B cell (primary cell): ENCODE measurements around the gene HMBS. TPM values are rescaled to one million over a fixed set of nuclear protein-coding genes. Genes with fewer than 3 reads are reported as not detected.
A peak's percentile ranks its signal among the peaks of the same experiment; 100 is the strongest.

Experiments used
- ATAC-seq: fragments of 200-7000 bp; cut with Tn5 transposase; one replicate; pipeline ENCODE4 v1.10.0; 2021; ENCODE audit warnings: low read depth, mild to moderate bottlenecking, moderate number of reproducible peaks, moderate library complexity
- CTCF ChIA-PET: fragments of 350-600 bp; sonication (Branson Sonifier 250); formaldehyde crosslinking; loops from one replicate; lab custom pipeline; 2021; ENCODE audit warnings: antibody characterized with exemption, inconsistent platforms; lab: Charles Lee
- POLR2A ChIA-PET: fragments of 350-600 bp; sonication (Branson Sonifier 250); formaldehyde crosslinking; loops from one replicate; lab custom pipeline; 2021; ENCODE audit warnings: antibody characterized with exemption; lab: Charles Lee
- DNase-seq: peaks from one replicate; pipeline ENCODE4 v3.0.0; 2013
- H2AFZ ChIP-seq: 2 replicates; pipeline ENCODE4 v1.6.1; 2012; ENCODE audit warnings: mild to moderate bottlenecking, low read depth, low read length; ENCODE audit not compliant: insufficient read depth, poor library complexity, severe bottlenecking
- H3K27ac ChIP-seq, 2 donors: 1 replicate in 1 of 2; 2 replicates in 1 of 2; pipeline ENCODE4 v1.5.1; 2012 to 2013; ENCODE audit warnings: low read length in 2 of 2, mild to moderate bottlenecking in 2 of 2, moderate library complexity in 1 of 2
- H3K27me3 ChIP-seq, 4 experiments: fragments of 200-600 bp in 1 of 4; sonication (generic) in 1 of 4; replicated peaks in 1 of 4; 1 replicate in 2 of 4; 2 replicates in 2 of 4; pipeline versions ENCODE4 v1.6.1 to v1.7.0; 2013 to 2016; ENCODE audit warnings: low read length in 3 of 4, mild to moderate bottlenecking in 2 of 4, mixed read lengths in 1 of 4, moderate library complexity in 1 of 4; ENCODE audit not compliant: insufficient read depth in 4 of 4, control insufficient read depth in 3 of 4; ENCODE audit errors: control extremely low read depth in 1 of 4
- H3K36me3 ChIP-seq, 2 experiments: replicated peaks in 1 of 2; 1 replicate in 1 of 2; 2 replicates in 1 of 2; pipeline versions ENCODE4 v1.6.1 to v1.7.1; 2013; ENCODE audit warnings: low read length in 1 of 2; ENCODE audit not compliant: insufficient read depth in 2 of 2, control insufficient read depth in 1 of 2; ENCODE audit errors: control extremely low read depth in 1 of 2, extremely low read depth in 1 of 2
- H3K4me1 ChIP-seq, 2 donors: fragments of 200-600 bp in 1 of 2; sonication (generic) in 1 of 2; 1 replicate in 1 of 2; 2 replicates in 1 of 2; pipeline versions ENCODE4 v1.5.1 to v1.6.1; 2013 to 2017; ENCODE audit warnings: low read length in 2 of 2; ENCODE audit not compliant: control insufficient read depth in 2 of 2, insufficient read depth in 2 of 2
- H3K4me2 ChIP-seq: replicated peaks from 2 replicates; pipeline ENCODE3; 2012; ENCODE audit warnings: mild to moderate bottlenecking, low read depth, low read length; ENCODE audit not compliant: poor library complexity, severe bottlenecking
- H3K4me3 ChIP-seq, 5 experiments: fragments of 200-600 bp in 1 of 5; sonication (generic) in 1 of 5; 1 replicate in 3 of 5; 2 replicates in 2 of 5; pipeline versions ENCODE4 v1.5.1 to v1.7.0; 2011 to 2016; ENCODE audit warnings: low read length in 4 of 5, mild to moderate bottlenecking in 4 of 5, low read depth in 2 of 5, control low read depth in 1 of 5, moderate library complexity in 1 of 5; ENCODE audit not compliant: insufficient read depth in 1 of 5; ENCODE audit errors: control extremely low read depth in 1 of 5, extremely low read depth in 1 of 5
- H3K79me2 ChIP-seq: fragments of 200-600 bp; sonication (generic); one replicate; pipeline ENCODE4 v1.6.0; 2016; ENCODE audit warnings: low read length; ENCODE audit not compliant: control insufficient read depth, insufficient read depth
- H3K9ac ChIP-seq: fragments of 200-600 bp; sonication (generic); 2 replicates; pipeline ENCODE4 v1.6.1; 2017; ENCODE audit warnings: mild to moderate bottlenecking, low read length, moderate library complexity
- H3K9me3 ChIP-seq, 3 donors: one replicate each; pipeline versions ENCODE4 v1.6.1 to v1.7.1; 2013; ENCODE audit warnings: low read length in 2 of 3; ENCODE audit not compliant: control insufficient read depth in 2 of 3, insufficient read depth in 1 of 3; ENCODE audit errors: control extremely low read depth in 1 of 3
- H4K20me1 ChIP-seq: 2 replicates; pipeline ENCODE4 v1.6.0; 2012; ENCODE audit warnings: mild to moderate bottlenecking, low read length; ENCODE audit not compliant: insufficient read depth, control insufficient read depth, poor library complexity, severe bottlenecking
- H3K27ac Mint-ChIP-seq: one replicate; pipeline ENCODE4 v1.8.0; 2021; ENCODE audit warnings: mixed read lengths
- H3K27me3 Mint-ChIP-seq: one replicate; pipeline ENCODE4 v1.8.0; 2021; ENCODE audit warnings: mixed read lengths
- H3K4me1 Mint-ChIP-seq: one replicate; pipeline ENCODE4 v1.8.0; 2021; ENCODE audit warnings: mixed read lengths
- H3K4me3 Mint-ChIP-seq: one replicate; pipeline ENCODE4 v1.8.0; 2021; ENCODE audit warnings: mixed read lengths
- H3K9me3 Mint-ChIP-seq: one replicate; pipeline ENCODE4 v1.8.0; 2022; ENCODE audit warnings: mixed read lengths; ENCODE audit not compliant: insufficient read depth
- CTCF ChIP-seq: fragments of 200-600 bp; IDR thresholded peaks from one replicate; pipeline ENCODE4 v1.8.0; 2022; ENCODE audit warnings: antibody characterized with exemption, mild to moderate bottlenecking
- EZH2 ChIP-seq: IDR thresholded peaks from 2 replicates; pipeline ENCODE4 v1.6.1; 2012; ENCODE audit warnings: borderline replicate concordance, low read depth, mild to moderate bottlenecking, moderate library complexity, low read length; ENCODE audit not compliant: insufficient read depth, poor library complexity, severe bottlenecking
- WGBS: methylation state at CpG from one replicate; pipeline ENCODE4 v1.1.5; 2013; ENCODE audit warnings: missing lambda C conversion rate; ENCODE audit not compliant: insufficient coverage; 5-methylcytosine and 5-hydroxymethylcytosine counted together
- intact Hi-C: fragments of 100-400 bp; cut with micrococcal nuclease; formaldehyde crosslinking; loops from one replicate; pipeline ENCODE4 v1.10.0; 2022
- polyA plus RNA-seq: library from polyadenylated mRNA; depleted of rRNA; stranded (reverse); fragments of >200 nt; gene quantifications from 2 replicates; pipeline ENCODE4 v1.2.3, GENCODE V29; 2012
- total RNA-seq, 2 donors: library from RNA; stranded (reverse); fragments of 120-200 nt in 1 of 2; gene quantifications; 1 replicate in 1 of 2; 2 replicates in 1 of 2; pipeline versions ENCODE4 v1.2.3 to v1.2.4, GENCODE V29; 2013 to 2022

The HMBS gene
- total and polyA plus RNA-seq, 2 donors (not counting 1 experiment from before 2014, with no cell fraction given), result 7.6 to 17.7 TPM

GRCh38 chr11:119049081-119049480 lies 35.6 kb upstream of the HMBS start:
- H3K27me3 ChIP-seq, result no peaks in the 10 kb centered on the region
- no peaks in the 10 kb centered on the region for H3K9me3 Mint-ChIP-seq
- no peaks in the 10 kb centered on the region for H3K79me2 ChIP-seq
- H3K9ac ChIP-seq, result no peak overlapping the region
- H3K4me3 Mint-ChIP-seq, result no peak overlapping the region
- H3K27ac Mint-ChIP-seq, result no peak overlapping the region
- H3K27ac ChIP-seq, result no peak overlapping the region
- ChIA-PET POLR2A (interaction anchor here (0.6 kb wide), 1 partner anchor 9 kb away, joined by 5 read pairs; no protein-coding TSS in a partner anchor), CTCF (no interaction called here)
- no peak overlapping the region for H2AFZ ChIP-seq
- H3K4me1 ChIP-seq, result peaks cover 10 to 13% of the 10 kb centered on the region in 2 donors
- intact Hi-C loops, result no loop called here
- peaks cover 0 to 67% of the 10 kb centered on the region in 2 experiments for H3K36me3 ChIP-seq
- ATAC-seq (no peak), DNase-seq (no peak)
- H3K27me3 Mint-ChIP-seq, result no peaks in the 10 kb centered on the region
- H4K20me1 ChIP-seq, result no peaks in the 10 kb centered on the region
- no peak for TF ChIP-seq CTCF
- no peak for TF ChIP-seq EZH2
- no peak overlapping the region for H3K4me3 ChIP-seq
- H3K4me2 ChIP-seq, result no peak overlapping the region
- WGBS, result 91% methylated on average over 6 of the region's 7 CpGs
- no peaks in the 10 kb centered on the region for H3K9me3 ChIP-seq
- H3K4me1 Mint-ChIP-seq, result peaks cover 21% of the 10 kb centered on the region

- ATAC-seq (peak; percentile 72), DNase-seq (peak; percentile 77)
- intact Hi-C loops, result no loop called here
- no peak for TF ChIP-seq EZH2
- no peak for TF ChIP-seq CTCF
- peak overlapping the region in 1 of 2 donors; percentile 44 for H3K27ac ChIP-seq
- no peak overlapping the region for H3K9ac ChIP-seq
- 32% methylated on average over 10 of the region's 17 CpGs for WGBS
- H3K27me3 ChIP-seq, result no peaks in the 10 kb centered on the region
- no peaks in the 10 kb centered on the region for H3K9me3 ChIP-seq
- Mint-ChIP-seq H3K27ac (peak overlapping the region; percentile 67), H3K4me3 (peak overlapping the region; percentile 37), H3K9me3 (no peaks in the 10 kb centered on the region), H3K27me3 (no peaks in the 10 kb centered on the region), H3K4me1 (peaks cover 33% of the 10 kb centered on the region)
- peak overlapping the region; percentile 42 for H3K4me2 ChIP-seq
- H4K20me1 ChIP-seq, result no peaks in the 10 kb centered on the region
- no peak overlapping the region for H2AFZ ChIP-seq
- peaks cover 19 to 28% of the 10 kb centered on the region in 2 donors for H3K4me1 ChIP-seq
- peaks cover 20% of the 10 kb centered on the region for H3K79me2 ChIP-seq
- peaks cover 0 to 71% of the 10 kb centered on the region in 2 experiments for H3K36me3 ChIP-seq
- POLR2A ChIA-PET, result interaction anchor here (0.7 to 0.8 kb wide), 2 partner anchors 16 to 21 kb away, joined by 3 read pairs; partner anchors contain the start of genes SLC37A4 and VPS11
- CTCF ChIA-PET, result interaction anchor here (0.8 to 1.2 kb wide), 3 partner anchors 16 to 33 kb away, joined by 3 read pairs; partner anchors contain the start of genes TRAPPC4 and VPS11
- H3K4me3 ChIP-seq, result no peak overlapping the region
These were observed 33.1 kb upstream of the HMBS start for GRCh38 chr11:119051440-119052162.
